OCI-LY7 (cell line): ENCODE data around the gene TRAF3IP1.

Experiments
- CTCF ChIP-seq: fragments of 200-600 bp; sonication (generic); conservative IDR thresholded peaks from 2 replicates; pipeline ENCODE4 v1.5.1; 2014; ENCODE audit warnings: mild to moderate bottlenecking, antibody characterized with exemption, low read length, moderate library complexity, mixed read lengths
- EZH2phosphoT487 ChIP-seq: fragments of 200-600 bp; sonication (generic); IDR thresholded peaks from 2 replicates; pipeline ENCODE4 v1.6.1; 2018; ENCODE audit warnings: low read depth, borderline replicate concordance, mild to moderate bottlenecking, mixed run types, antibody characterized with exemption, low read length, moderate library complexity, mixed read lengths

- TF ChIP-seq CTCF = no peak
- no peak for TF ChIP-seq EZH2phosphoT487
Measured at GRCh38 chr2:238285653-238286082, 34.6 kb upstream of the TRAF3IP1 start.
